ENCODE results near the gene TPSD1.
"Not testable (repeated sequence)": the region's sequence is repeated elsewhere in the genome, so short reads cannot be mapped to it uniquely, and the experiment has no call there.

TPSD1 gene

DNA sequence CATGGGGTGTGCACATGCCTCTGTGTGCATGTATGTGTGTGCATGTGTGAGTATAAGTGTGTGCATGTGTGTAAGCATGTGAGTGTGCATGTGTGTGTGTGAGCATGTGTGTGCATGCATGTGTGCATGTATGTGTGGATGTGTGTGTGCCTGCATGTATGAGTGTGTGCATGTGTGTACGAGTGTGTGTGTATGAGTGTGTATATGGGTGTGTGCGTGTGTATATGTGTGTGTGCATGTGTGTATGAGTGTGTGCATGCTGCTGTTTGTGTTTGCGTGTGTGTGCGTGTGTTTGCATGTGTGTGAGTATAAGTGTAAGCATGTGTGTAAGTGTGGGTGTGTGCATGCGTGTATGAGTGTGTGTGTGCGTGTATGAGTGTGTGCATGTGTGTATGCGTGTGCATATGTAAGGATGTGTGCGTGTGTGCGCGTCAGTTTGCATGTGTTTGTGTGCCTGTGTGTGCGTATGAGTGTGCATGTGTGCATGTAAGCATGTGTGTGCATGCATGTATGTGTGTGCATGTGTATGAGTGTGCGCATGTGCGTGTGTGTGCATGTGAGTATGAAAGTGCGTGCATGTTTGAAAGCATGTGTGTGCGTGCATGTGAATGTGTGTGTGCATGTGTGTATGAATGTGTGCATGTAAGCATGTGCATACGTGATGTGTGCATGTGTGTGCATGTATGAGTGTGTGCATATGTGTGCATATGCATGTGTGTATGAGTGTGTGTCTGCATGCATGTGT lies 8.6 kb downstream of the TPSD1 start:
- DNase-seq, result no peak

- DNase-seq, result no peak
Measured at GRCh38 chr16:1265090-1265630, 9.3 kb downstream of the TPSD1 start.

DNA sequence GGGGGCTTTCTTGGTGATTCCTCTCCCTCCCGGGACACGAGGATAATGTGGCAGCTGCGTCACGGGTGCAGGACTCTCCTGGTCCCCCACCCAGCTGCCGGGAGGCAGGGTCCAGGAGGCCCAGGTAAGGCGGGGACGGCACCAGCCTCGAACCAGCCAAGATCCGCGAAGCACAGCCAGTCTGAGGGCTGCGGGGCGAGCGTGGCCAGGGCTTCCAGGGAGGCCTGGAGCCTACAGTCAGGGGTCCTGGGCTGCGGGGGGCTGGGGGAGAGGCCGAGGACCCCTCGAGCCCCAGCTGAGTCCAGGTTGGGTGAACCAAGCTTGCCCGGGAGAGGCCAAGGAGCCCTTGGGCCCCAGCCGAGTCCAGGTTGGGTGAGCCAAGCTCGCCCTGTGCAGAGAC lies 10.0 kb downstream of the TPSD1 start:
- no peak for DNase-seq

DNA sequence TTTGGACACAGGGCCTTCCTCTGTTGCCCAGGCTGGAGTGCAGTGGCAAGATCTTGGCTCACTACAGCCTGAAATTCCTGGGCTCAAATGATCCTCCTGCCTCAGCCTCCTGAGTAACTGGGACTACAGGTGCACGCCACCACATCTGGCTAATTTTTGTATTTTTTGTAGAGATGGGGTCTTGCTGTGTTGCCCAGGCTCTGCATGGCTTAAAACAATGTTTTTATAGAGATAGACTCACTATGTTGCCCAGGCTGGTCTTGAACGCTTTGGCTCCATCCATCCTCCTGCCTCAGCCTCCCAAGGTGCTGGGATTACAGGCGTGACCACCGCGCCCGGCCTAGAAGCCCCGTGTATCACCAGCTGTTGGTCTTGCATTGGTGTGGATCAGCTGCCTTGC lies 13.5 kb downstream of the TPSD1 start:
- DNase-seq, result not testable (repeated sequence)

GRCh38 chr16:1271380-1271723 lies 15.5 kb downstream of the TPSD1 start:
- no peak for DNase-seq

- DNase-seq, result peak; percentile 85 to 90
Measured at GRCh38 chr16:1271724-1272413, 16.0 kb downstream of the TPSD1 start.

- DNase-seq, result no peak
Measured at GRCh38 chr16:1272453-1273198, 16.8 kb downstream of the TPSD1 start.

GRCh38 chr16:1273816-1274215 lies 17.9 kb downstream of the TPSD1 start:
- DNase-seq, result no peak

DNA sequence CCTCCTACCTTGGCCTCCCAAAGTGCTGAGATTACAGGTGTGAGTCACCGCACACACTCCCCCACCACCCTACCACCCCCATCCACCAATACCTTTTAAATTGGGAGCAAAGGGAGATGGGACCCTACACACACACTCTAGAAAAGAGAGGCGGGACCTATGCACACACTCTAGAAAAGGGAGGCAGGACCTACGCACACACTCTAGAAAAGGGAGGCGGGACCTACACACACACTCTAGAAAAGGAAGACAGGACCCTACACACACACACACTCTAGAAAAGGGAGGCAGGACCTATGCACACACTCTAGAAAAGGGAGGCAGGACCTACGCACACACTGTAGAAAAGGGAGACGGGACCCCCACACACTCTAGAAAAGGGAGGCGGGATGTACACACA lies 18.9 kb downstream of the TPSD1 start:
- no peak for DNase-seq

DNA sequence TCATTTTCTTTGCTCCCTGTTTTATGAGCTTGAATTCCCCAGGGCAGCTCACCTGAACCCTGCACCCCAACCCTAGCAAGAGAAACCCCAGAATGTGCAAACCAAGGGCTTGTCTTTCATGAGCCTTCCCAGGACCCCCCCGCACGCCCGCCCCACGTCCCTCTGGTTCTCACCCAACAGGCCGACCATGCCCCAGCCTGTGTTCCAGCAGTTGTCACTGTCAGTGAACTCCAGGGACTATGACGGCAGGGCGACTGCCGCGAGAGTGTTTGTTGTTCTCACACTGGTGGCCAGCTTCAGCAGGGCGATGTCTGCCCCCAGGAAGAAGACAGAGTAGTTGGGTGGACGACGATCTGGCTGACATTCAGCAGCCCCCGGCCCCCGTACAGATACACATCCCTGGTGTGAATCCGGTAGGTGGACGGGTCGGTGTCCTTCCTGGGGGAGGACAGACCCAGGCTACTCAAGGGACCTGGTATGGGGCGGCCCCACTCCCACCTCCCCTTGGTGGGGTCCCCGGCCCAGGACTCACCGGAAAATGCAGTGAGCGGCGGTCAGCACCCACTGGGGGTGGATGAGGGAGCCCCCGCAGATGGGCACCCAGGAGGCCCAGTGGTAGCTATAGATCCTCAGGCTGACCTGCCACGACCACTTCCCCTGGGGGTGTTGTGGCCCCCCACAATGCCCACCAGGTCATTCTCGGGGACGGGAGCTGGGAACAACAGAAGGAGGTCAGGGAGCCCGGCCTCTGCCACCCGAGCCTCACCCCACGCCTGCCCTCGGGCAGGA lies 20.1 kb downstream of the TPSD1 start:
- DNase-seq, result no peak

- no peak for DNase-seq
Measured at GRCh38 chr16:1276580-1276878, 20.7 kb downstream of the TPSD1 start.

DNA sequence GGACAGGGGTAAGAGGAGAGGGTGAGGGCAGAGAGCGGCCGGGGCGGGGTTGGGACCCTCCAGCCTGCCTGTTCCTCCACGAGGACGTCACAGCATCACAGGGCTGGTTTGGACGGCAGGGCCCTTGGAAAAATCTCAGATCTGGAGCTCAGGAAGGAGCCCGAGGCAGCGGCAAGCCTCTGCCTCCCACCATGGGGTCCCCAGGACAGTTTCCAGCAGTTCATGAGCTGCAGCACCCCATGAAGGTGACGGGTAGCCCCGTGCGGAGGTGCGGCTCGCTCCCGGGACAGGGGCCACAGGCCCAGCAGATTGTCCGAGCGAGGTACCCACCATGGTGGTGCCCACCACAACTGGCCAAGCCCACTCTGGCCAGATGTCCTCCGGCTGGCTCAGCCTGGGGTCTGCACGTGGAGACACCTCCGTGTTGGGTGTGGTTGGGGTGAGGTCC lies 21.3 kb downstream of the TPSD1 start:
- DNase-seq, result no peak

GRCh38 chr16:1277617-1278282 lies 21.9 kb downstream of the TPSD1 start:
- no peak for DNase-seq

GRCh38 chr16:1278477-1278876 lies 22.6 kb downstream of the TPSD1 start:
- DNase-seq, result no peak

DNA sequence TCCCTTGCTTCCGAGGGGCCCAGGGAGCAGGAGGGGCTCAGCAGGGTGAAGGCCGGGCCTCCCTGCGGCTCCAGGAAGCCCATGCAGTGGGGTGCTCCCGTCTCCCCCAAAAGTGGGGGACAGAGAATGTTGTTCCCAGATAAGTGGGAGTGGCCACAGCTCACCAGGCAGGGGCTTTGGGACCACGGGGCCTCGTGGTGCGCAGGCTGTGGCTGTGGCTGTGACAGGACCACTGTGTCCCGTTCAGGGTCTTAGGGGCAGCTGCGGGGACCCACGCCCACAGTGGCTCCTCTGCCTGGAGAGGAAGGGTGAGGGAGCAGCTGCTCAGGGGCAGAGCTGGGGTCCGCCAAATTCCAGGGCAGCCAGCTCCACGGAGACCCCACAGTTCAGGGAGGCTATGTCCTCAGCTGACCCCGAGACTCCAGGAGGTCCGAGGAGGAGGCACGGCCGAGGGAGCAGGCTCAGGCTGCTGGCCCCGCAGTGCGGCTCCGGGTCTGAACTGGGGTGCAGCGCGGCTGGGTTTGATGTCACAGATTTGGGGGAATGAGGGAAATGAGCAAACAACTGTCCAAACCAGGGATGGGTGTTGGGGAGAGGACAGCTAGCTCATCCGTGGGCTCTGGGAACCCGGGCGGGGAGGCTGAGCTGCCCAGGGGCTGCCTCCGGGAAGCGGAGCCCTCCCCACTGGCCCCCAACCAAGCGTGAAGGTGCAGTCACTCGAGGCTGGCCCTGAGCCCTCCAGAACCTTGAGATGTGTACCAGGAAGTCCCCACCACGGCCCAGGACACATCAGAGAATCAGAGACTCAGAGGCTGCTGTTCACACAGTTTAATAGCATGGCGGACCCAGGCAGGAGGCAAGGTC lies 23.4 kb downstream of the TPSD1 start:
- no peak for DNase-seq

DNA sequence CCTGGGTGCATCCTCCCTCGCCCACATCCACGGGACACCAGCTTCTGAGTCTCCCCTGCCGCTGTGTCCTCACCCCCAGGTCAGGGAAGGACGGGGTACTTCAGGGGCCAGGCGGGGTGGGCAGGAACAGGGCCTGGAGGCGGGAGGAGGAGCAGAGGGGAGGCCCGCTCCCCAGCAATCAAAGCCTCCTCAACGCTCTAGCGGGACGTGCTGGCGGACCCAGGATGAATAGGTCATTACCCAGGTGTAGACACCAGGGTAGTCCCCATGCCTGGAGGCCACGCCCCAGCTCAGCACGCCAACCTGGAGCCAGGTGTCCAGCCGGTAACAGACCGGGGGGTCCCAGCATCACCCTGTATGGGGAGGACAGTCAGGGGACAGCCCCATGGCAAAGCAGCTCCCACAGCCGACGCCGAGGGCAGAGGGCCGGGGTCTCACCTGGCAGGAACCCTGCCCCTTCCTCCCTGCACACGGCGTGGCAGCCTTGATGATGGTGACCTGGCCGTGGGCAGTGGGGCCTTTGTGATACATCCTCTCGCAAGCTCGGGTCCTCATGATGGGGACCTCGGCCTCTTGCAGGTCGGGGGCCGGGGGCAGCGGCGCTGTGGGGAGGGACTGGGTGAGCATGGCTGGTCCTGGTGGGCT lies 24.2 kb downstream of the TPSD1 start:
- no peak for DNase-seq

- no peak for DNase-seq
Measured at GRCh38 chr16:1280783-1281182, 24.9 kb downstream of the TPSD1 start.

GRCh38 chr16:1281517-1281916 lies 25.6 kb downstream of the TPSD1 start:
- no peak for DNase-seq

GRCh38 chr16:1282324-1282973 lies 26.6 kb downstream of the TPSD1 start:
- no peak for DNase-seq

DNA sequence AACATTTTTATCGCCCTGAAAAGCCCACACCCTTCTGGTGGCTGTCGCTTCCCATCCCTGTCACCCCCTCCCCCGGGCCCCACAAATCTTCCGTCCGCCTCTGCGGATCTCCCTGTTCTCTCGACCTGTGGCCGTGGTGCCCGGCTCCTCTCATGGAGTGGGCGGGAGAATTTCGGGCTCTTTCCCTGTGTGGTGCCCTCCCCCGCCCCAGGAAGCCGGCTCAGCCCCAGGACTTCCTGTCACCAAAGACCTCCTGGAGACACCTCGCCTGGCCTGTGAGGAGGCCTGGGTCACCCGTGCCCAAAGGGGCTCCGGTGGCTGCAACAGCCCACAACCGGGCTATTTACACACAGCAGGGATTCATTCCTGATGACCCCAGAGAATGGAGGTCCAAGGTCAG lies 27.4 kb downstream of the TPSD1 start:
- no peak for DNase-seq

All from NCI-H2081 (cell line).